Measurements from ENCODE around the gene RAVER2.
"Not testable (repeated sequence)": the region's sequence is repeated elsewhere in the genome, so short reads cannot be mapped to it uniquely, and the experiment has no call there.

RAVER2 gene

GRCh38 chr1:64744492-64745180, at the start of gene RAVER2:
TSS of gene RAVER2 (plus strand) at chr1:64745075. CDS start at chr1:64745173, 98 bp downstream.
- in situ Hi-C loops (cut with HindIII; ENCODE audit: low sequenced_read_pairs), result no loop called here
- peak within 1 kb of the TSS; percentile 76 for H3K4me3 ChIP-seq (ENCODE audit: low read depth, low read length)
- peak; percentile 51 for TF ChIP-seq CTCF (IDR thresholded peaks at IDR 0.05; ENCODE audit: low read depth, low read length, missing control alignments)
- DNase-seq (ENCODE audit: low read depth), result peak; percentile 22

- in situ Hi-C loops (cut with HindIII; ENCODE audit: low sequenced_read_pairs), result no loop called here
- no peak for DNase-seq (ENCODE audit: low read depth)
- H3K4me3 ChIP-seq (ENCODE audit: low read depth, low read length), result no peak overlapping the region
- TF ChIP-seq CTCF (IDR thresholded peaks at IDR 0.05; ENCODE audit: low read depth, low read length, missing control alignments), result no peak
These were observed 48.0 kb upstream of the RAVER2 start for GRCh38 chr1:64696879-64697278.

GRCh38 chr1:64699327-64699726, 45.5 kb upstream of the RAVER2 start:
- TF ChIP-seq CTCF (IDR thresholded peaks at IDR 0.05; ENCODE audit: low read depth, low read length, missing control alignments), result no peak
- no peak overlapping the region for H3K4me3 ChIP-seq (ENCODE audit: low read depth, low read length)
- DNase-seq (ENCODE audit: low read depth), result no peak
- in situ Hi-C loops (cut with HindIII; ENCODE audit: low sequenced_read_pairs), result no loop called here

GRCh38 chr1:64701071-64701470, 43.8 kb upstream of the RAVER2 start:
- DNase-seq (ENCODE audit: low read depth), result no peak
- no peak for TF ChIP-seq CTCF (IDR thresholded peaks at IDR 0.05; ENCODE audit: low read depth, low read length, missing control alignments)
- in situ Hi-C loops (cut with HindIII; ENCODE audit: low sequenced_read_pairs), result no loop called here
- no peak overlapping the region for H3K4me3 ChIP-seq (ENCODE audit: low read depth, low read length)

- H3K4me3 ChIP-seq (ENCODE audit: low read depth, low read length), result no peak overlapping the region
- DNase-seq (ENCODE audit: low read depth), result no peak
- in situ Hi-C loops (cut with HindIII; ENCODE audit: low sequenced_read_pairs), result no loop called here
- no peak for TF ChIP-seq CTCF (IDR thresholded peaks at IDR 0.05; ENCODE audit: low read depth, low read length, missing control alignments)
These were observed 43.0 kb upstream of the RAVER2 start for GRCh38 chr1:64701886-64702285.

GRCh38 chr1:64702670-64703069, 42.2 kb upstream of the RAVER2 start:
- in situ Hi-C loops (cut with HindIII; ENCODE audit: low sequenced_read_pairs); DNase-seq (ENCODE audit: low read depth); H3K4me3 ChIP-seq (ENCODE audit: low read depth, low read length): not testable (repeated sequence)

GRCh38 chr1:64703600-64703999, 41.3 kb upstream of the RAVER2 start:
- no peak for TF ChIP-seq CTCF (IDR thresholded peaks at IDR 0.05; ENCODE audit: low read depth, low read length, missing control alignments)
- DNase-seq (ENCODE audit: low read depth), result no peak
- H3K4me3 ChIP-seq (ENCODE audit: low read depth, low read length), result no peak overlapping the region
- in situ Hi-C loops (cut with HindIII; ENCODE audit: low sequenced_read_pairs), result no loop called here

All from astrocyte of the cerebellum (primary cell).